Testis (tissue), 2 donors: ENCODE data around the gene LCE3E.

ENCODE experiments used
- CTCF ChIP-seq, 3 experiments: fragments of 450-650 bp in 2 of 3; fragments of 200-600 bp in 1 of 3; sonication (generic) in 1 of 3; IDR thresholded peaks; one replicate each; pipeline ENCODE4 v1.5.1; 2016 to 2019; ENCODE audit warnings: antibody characterized with exemption in 3 of 3, mild to moderate bottlenecking in 2 of 3, moderate library complexity in 1 of 3
- POLR2A ChIP-seq: fragments of 450-650 bp; IDR thresholded peaks from one replicate; pipeline ENCODE4 v1.6.1; 2017; ENCODE audit warnings: antibody characterized with exemption, mild to moderate bottlenecking, moderate library complexity

GRCh38 chr1:152577168-152577567 lies 10.6 kb upstream of the LCE3E start:
- TF ChIP-seq CTCF (IDR thresholded peaks at IDR 0.05) (no peak), POLR2A (no peak)
